ENCODE measurements around the gene TIPARP.

GRCh38 chr3:156744631-156745030 is 70.2 kb downstream of the TIPARP start:
- TF ChIP-seq POLR2A (IDR thresholded peaks at IDR 0.05) (no peak), CTCF (IDR thresholded peaks at IDR 0.05) (no peak)
